GM19351 (cell line): ENCODE results near the gene MYL12A.

Experiments
- ATAC-seq: cut with Tn5 transposase; IDR thresholded peaks from one replicate; pipeline ENCODE4 v1.9.1; 2021; ENCODE audit warnings: mild to moderate bottlenecking, moderate library complexity; ENCODE audit not compliant: unreplicated experiment

Gene MYL12A

DNA sequence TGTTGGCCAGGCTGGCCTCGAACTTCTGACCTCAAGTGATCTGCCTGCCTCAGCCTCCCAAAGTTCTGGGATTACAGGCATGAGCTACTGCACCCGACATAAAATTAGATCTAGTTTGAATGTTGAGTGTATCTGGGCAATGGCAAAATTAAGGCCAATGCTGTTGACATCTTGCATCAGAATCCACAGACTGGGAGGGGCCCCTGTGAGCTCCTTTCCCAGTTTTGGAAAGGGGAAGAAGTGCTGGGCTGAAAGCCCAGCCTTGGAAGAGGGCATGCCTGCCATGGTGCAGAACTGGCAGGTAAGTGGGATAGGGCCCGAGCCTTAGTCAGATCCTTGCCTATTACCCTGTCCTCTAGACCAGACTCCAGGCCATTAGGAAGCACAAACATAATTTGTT, 23.4 kb upstream of the MYL12A start:
- ATAC-seq = no peak

DNA sequence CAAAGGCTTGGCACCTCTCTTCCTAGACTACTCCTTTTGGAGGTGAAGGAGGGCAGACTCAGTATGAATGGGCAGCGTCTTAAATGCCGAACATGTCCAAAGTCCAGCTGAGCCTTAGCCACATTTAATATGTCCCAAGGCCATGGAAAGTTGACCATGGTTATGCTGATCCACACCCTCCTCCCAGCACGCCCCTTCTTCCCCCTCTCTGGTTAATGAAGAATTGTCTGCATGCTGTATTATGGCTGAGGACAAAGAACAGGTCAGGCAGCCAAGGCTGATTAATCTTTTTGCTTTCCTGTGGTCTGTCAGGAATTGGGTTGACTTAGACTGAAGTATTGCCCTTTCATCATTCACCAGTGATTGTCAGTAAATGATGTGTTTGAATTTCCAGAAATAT, 22.0 kb upstream of the MYL12A start:
- no peak for ATAC-seq

DNA sequence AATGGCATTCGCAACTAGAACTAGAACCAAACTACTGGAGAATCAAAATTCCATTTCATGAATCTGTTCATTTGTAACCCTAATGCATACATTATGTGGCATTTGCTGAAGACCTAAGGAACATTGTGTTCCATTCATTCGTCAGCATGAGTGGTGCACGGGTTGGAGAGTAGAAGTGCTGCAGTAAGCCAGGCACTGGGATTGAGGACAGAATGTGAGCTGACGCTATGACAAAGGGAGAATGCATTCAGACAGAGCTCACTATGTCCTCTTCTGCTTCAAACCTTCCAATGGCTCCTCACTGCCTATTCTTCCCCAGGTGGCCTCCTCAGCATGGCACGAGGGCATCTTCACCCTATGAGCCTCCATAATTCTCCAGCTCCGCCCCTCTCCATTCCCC, 21.6 kb upstream of the MYL12A start:
- ATAC-seq = no peak

DNA sequence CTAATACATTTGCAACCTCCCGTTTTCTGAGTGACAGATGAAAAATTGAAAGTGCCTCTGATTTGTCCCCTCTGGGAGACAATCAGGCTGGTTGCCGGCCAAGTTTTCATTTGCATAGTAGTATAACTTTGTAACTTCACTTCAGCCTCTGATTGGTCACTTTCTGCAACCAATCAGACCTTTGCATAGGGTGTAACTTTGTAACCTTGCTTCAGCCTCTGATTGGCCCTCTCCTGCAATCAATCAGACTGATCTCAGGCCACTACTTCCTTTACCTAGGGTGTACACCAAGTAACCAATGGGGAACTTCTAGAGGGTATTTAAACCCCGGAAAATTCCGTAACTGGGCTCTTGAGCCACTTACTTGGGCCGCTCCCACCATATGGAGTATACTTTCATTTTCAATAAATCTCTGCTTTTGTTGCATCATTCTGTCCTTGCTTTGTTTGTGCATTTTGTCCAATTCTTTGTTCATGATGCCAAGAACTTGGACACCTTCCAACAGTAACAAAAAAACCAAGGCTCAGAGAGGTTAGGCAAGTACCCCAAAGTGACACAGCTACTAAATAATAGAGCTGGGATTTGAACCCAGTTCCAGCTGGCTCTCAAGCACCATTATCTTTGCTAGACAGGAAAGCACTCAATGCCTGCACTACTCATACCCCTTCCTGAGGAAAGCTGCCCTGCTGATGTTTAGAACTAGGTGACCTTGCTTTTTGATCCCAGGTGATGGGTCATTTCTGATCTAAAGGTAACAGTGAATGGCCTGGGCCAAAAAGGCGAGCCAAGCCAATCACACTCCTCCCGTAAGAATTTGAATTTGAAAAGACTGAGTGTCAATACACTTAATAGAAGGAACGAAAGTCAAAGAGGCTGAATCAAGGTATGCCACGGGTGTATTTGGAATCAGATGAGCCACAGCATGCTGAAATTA, 16.9 kb upstream of the MYL12A start:
- no peak for ATAC-seq

DNA sequence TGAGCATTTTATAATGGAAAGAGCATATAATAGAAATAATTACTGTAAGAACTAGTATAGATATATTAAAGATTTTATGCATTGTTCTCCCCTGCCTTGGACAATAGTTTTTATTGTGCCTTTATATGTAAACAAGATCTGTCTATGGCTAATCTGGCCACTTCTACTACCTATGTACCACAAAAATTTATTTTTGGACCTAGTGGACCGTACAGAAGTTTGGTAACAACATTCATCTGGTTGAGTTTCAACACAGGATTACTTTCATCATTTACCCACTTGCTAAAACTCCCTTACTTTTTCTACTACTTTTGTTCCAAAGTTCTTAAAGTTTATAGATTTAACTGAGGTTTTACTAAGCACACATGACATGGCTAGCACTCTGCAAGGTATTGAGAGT, 14.6 kb upstream of the MYL12A start:
- ATAC-seq = no peak

DNA sequence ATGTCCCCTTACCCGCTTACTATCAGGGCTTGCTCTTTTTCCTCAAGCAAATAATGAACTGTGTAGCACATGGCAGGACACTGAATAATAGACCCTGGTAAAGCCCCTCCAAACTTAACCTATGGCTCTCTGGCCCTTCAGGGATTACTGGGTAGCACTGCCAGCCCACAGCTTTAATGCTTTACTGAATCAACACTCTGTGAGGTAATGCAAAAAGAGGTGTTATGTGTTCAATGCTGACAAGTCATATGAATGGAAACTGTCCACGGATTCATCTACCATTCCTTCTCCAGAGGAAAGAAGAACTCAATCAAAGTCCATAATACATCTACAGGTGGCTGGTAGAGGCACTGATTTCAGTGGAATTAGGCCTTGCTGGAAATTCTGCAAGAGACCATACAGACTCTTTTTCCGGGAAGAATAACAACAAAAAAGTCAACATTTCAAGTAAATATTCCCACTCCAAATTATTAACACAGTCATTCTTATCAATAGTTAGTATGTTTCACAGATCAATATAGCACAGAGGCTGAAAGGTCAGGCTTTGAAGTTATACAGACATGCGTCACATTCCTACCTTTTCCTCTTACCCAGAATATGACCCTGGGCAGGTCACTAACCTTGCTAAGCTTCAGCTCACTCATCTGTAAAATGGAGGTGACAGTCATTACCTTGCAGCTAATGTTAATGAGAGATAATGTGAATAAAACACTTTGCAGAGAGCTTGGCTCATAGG, 14.0 kb upstream of the MYL12A start:
- no peak for ATAC-seq

DNA sequence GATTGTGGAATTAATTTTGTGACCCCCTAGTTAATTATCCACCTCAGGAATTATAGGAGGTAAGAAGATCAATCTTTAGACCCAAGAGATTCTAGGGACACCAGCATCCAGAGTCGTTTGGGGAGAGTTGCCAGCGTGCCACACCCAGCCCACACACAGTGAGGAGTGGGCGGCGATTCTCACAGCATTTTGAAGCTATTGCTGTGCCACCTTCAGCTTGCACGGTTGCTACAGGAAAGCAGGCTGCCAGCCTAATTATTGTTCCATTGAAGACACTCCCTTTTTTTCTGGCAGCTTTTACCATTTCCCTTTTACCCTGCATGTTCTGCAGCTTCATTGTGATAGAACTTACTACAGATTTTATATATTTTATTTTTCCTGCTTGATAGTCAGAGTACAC, 13.1 kb upstream of the MYL12A start:
- no peak for ATAC-seq

DNA sequence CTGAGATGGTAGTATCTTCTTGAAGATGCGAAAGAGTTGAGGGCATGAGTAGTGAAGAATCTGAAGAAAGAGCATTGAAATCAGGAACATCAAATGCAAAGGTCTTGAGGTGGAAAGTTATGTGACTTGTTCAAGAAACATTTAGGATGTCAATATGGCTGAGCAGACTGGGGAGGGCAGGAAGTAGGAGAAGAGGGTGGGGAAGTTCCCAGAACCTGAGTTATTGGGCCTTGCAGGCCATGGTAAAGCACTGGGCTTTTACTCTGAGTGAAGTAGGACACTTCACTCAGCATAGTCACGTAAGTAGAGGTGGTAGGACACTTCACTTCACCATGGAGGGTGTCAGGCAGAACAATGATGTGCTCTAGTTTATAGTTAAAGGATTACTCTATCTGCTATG, 11.8 kb upstream of the MYL12A start:
- no peak for ATAC-seq

DNA sequence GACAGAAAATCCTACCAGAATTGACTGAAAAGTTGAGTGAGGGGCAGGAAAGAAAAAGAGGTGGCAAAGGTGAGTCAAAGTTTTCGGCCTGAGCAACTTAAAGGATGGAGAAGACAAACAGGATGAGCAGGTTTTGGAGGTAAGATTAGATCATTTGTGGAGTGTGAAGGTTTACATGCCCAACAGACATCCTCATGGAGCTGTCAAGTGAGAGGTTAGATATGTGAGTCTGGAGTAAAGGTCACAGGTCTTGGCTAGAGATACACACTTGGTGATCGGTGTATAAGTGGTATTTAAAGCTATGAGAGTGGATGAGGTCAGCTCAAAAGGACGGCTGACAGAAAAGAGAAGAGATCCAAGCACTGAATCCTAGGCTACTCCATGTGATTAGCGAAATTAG, 11.1 kb upstream of the MYL12A start:
- ATAC-seq = no peak

DNA sequence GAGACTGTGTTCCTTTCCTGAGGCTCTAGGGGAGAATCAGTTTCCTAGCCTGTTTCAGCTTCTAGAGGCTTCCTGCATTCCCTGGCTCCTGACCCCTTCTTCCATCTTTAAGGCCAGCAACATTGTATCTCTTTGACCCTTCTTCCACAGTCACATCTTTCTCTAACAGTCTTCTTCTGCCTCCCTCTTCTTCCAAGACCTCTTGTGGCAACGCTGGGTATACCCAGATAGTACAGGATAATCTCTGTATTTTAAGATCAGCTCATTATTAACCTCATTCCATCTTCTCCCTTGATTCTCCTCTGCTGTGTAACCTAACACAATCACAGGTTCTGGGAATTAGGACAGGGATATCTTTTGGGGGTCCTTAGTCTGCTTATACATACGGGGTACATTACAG, 8.9 kb upstream of the MYL12A start:
- no peak for ATAC-seq

DNA sequence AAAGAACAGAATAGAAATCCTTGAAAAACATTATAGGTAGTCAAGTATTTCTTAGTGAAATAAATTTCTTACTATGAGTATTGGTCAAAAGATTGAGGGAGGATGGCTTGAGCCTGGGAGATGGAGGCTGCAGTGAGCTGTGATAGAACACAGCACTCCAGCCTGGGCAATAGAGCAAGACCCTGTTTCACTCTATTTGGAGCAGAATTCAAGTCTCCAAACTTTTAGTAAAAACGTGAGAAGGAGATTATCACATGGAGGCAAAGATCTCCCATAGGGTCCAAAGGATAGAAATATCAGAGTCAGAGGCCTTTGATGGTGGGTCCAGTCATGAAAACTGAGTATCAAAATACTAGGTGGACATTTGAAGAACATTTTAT, 2.4 kb upstream of the MYL12A start:
- ATAC-seq = no peak

DNA sequence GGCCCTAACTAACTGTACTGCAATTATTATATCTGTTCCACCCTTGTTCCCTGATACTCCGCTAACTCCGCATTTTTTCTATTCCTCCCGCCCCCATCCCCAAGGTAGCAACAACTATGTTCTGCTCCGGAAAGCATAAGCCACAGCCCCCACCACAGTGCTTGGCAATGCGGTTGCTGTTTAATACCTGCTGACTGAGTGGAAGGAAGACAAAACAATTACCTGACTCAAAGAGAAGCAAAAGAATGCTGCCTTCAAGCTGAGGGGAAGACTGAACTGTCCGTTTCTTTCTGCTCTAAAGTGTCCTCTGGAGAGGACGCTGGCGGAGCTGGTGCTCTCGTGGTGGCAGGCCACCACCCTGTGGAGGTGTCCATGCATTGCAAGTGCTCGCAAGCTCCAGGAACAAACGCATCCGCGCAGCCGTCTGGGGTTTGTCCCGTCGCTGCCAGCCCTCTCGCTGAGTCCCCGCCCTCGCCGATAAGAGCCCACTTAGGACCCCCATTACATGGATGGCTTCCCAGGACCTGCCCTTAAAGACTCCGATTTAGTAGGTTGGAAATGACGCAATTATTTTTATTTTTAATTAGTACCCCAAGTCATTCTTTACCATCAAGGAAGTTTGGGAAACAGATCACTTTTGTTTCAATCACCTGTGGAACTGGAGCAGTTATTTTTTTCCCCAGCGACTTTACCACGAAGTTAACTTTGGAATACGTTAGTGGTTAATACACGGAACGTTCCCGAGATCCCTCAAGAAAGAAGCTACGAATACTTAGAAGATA, 1.6 kb upstream of the MYL12A start:
- peak; percentile 49 for ATAC-seq

DNA sequence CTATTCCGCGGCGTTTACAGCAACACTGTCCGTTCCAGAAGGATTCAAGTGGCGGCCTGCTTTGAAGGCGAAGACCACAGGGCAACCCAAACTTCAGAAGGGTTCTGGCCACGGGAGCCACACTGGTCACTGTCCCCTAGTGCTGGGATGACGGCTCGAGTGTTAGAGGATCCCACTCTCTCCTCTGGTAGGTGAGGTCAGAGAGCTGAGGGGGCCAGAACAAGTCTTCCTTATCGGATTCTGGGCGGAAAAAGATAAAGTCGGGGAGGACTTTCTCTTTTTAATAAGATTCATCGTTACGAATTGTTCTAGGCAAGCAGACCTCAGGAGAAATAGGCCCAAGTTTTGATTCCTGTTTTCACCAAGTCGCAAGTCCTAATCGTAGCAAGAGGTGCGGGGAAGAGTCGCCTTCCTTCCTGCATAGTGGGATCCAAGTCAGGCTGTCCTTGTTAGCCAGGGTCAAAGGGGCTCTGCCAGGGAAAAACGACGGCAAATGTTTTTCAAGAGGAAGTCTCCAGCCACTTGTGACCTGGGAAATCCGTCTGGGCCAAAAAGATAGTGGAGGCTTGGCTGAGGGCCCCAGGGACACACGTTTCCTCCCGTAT, 864 bp upstream of the MYL12A start:
- no peak for ATAC-seq

DNA sequence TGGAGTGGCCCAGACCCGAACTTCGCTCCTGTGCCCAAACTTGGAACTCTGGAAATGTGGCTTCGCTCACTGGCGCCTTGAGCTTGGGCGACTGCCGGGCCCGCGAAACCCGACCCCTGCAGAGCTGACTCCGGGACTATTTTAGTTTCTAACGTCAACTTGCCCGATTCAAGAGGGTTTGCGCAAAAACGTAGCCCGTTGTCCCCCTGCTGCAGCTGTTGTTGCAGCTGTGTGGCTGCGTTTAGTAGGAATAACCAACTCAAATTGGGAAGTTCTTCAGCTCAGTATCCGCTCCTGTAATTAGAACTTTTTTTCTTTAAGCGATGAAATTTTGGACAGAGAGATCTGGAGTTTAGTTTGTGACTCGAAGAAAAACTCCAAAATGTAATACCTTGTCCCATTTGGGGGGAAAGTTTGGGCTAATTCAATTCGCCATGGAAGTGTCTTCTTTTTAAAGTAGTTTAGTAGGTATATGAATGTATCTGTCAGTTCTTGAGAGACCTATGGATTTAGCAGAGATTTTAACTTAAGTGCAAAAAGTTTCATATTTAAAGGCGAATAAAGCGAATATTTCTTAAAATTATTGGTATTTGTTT, 559 bp downstream of the MYL12A start:
- peak; percentile 0 for ATAC-seq

DNA sequence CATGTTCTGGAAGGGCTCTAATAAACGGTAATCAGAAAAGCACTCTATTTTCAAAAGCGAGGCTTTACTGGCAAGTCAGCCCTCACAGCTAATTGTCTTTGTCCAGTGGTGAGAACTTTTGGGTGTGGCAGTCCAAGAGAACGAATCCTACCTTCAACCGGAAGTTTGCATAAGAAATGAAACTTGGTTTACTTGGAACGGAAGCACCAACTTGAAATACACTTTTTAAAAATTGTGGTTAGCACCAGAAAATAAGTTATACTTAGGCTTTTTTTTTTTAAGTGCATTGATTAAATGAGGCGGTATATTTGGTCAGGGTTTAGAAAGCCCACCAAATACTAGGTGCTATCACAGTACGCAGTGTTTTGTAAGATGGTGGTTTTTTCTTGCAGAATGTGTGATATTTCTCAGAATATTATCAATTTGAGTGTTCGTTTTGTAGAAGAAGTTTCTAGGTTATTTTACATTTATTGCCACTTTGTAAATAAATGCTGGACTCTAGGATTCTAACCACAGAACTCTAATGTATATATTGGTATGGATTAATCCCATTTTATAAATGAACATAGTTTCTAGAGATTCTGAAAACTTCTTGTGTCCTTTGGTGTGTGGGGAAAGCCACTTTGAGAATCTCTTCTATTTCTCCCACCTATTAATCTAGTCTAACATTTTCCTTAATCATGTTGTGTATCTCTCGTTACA, 1.2 kb downstream of the MYL12A start:
- peak; percentile 16 for ATAC-seq

DNA sequence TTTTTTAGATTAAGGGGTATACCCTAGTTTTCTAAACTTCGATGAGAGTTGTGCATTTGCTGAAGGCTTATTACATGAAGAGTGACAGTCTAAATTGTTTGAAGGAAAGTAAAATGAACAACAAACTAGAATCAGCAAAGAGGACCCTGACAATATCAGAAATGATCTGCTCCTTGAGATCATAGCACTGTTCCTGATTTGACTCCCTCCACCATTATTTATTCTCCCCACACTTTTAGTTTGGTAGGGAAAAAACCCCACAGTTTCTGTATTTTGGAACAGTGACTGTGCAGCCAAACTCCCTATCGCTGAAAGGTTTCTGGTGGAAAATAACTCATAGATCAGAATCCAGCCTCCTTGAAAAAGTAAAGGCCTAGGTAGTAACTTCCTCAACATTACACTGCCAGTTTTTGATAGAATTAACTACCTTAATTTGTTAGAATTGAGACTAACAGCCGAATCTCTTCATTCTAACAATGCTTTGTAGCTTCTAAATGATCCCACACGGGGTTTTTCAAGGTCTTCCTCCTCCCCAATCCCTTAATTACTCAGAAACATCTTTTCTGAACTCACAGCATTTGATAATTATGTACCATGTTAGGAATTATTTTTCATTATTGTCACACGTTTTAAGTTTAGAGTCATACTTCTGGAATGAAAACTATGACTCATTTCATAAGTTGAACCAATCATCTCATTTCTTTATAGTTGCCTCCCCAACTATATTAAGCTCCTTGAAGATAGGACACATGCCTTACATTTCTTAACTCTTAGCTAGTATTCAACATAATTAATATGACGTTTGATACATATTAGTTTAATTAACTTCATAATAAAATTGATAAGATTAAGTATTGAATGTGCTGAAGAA, 2.9 kb downstream of the MYL12A start:
- no peak for ATAC-seq

DNA sequence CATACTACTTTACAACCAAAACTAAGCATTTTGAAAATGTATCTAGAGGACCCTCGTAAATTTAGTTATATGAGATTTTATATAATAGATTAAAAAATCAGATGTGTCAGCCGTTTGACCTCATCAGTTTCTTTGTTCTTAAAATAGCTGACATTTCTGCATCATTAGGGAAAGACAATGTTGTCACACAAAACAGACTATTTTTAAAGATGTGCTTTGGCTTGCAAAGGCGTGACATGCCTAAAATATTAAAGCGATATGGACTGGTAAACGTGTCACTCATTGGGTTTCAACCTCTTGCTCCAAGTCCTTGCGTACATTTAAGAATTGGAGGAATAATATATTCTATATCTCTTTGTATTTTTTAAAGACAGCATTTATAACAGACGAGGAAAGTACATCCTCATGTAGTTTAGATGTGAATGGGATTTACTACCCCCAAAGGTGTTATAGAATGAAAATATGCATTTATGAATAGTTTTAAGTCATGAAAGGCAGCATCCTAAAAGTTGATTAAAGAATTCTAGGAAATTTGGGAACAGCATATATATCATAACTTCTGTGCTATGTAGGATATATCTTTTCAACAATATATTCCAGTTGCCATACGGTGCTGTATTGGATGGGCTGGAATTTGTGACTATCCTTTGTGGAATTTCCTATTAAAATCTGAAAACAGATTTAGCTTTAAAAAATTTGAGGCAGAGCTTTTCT, 3.8 kb downstream of the MYL12A start:
- ATAC-seq = no peak

DNA sequence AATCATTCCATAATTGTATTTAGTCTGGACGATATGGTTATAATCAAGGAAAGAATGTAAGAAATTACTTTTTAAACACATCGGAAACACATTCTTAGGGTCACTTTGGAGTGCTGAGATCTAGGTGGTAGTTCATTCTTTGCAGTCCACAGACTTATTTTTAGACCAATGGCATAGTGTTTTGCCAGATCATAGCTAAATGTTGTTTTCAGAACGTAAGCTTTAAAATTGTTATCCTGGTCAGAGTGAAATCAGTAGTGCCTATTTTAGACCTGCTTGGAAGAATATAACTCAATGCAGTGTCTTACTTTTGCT, 4.3 kb downstream of the MYL12A start:
- no peak for ATAC-seq

DNA sequence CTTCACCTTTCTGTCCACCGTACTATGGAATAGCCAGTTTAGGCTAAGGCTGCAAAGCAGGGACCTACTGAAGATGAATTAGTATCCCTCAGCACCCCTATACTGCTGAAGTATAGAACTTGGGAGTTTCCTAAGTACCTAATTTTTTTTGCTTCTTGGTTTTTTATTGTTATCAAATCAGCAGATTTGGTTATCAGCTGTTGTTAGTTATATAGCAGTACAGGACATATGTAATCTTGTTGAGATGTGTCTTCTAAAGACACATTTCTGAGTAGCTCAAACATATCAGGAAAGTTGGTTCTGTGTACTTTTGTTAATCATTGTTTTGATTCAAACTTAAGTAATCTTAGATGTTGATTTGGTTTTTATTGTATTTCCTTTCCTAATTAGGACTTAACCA, 5.2 kb downstream of the MYL12A start:
- no peak for ATAC-seq
